ENCODE measurements around the gene LIMS2.
A peak's percentile ranks its signal among the peaks of the same experiment; 100 is the strongest.

The LIMS2 gene

DNA sequence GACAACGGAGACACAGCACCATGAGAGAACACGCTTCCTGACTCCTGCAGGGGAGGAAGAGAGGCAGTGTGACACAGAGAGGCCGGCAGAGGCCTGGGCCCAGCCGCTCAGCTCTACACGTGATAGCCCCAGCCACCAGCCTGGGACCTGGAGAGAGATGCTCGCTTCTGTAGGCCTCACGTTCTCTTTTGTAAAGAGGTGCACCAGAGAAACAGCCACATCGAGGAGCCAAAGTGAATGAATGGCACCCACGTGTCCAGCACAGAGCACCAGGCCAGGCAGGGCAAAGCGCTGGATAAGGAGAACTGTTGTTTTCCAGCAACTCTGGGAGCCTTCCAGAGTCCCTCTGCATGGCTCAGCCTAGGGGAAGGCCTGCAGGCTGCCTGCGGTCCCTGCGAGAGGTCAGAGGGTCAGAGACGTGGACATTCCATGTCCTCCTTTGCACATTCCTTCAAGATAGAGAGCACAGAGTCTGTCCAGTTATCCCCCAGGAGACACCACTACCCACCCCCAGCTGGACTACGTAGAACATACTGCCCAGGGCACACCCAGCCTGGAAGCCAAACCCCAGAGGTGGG is 14.2 kb downstream of the LIMS2 start:
- no peak for TF ChIP-seq TRIM28 (IDR thresholded peaks at IDR 0.05; ENCODE audit: borderline replicate concordance, low read length)
- no peak for TF ChIP-seq ZNF530 (tag by site-specific recombination; IDR thresholded peaks at IDR 0.05; ENCODE audit: low read depth)
- no peak for TF ChIP-seq KLF10 (tag by site-specific recombination; IDR thresholded peaks at IDR 0.05)
- TF ChIP-seq ZFP69B (tag by site-specific recombination; IDR thresholded peaks at IDR 0.05), result no peak
- no peak for TF ChIP-seq ZNF174 (tag by site-specific recombination; IDR thresholded peaks at IDR 0.05)
- no peak for TF ChIP-seq ZBTB1 (tag by site-specific recombination; IDR thresholded peaks at IDR 0.05)
- no peak for TF ChIP-seq ZNF292 (tag by site-specific recombination; IDR thresholded peaks at IDR 0.05; ENCODE audit: borderline replicate concordance, low read depth)
- Histone ChIP-seq H3K9me3 (ENCODE audit: control insufficient read depth, insufficient read depth, low read depth, low read length) (no peaks in the 10 kb centered on the region), H3K36me3 (ENCODE audit: control insufficient read depth in 2 of 2, insufficient read depth in 1 of 2, low read length in 2 of 2) (no peaks in the 10 kb centered on the region), H3K4me3 (ENCODE audit: low read depth, low read length) (no peak overlapping the region), H3K4me1 (ENCODE audit: control insufficient read depth, insufficient read depth, low read length) (no peaks in the 10 kb centered on the region), H3K27ac (ENCODE audit: extremely low read depth, low read depth, low read length) (no peak overlapping the region)
- ChIA-PET CTCF (interaction anchor here (1.5 kb wide), 1 partner anchor 11 kb away, joined by 4 read pairs; no protein-coding TSS in a partner anchor), POLR2A (no interaction called here)

DNA sequence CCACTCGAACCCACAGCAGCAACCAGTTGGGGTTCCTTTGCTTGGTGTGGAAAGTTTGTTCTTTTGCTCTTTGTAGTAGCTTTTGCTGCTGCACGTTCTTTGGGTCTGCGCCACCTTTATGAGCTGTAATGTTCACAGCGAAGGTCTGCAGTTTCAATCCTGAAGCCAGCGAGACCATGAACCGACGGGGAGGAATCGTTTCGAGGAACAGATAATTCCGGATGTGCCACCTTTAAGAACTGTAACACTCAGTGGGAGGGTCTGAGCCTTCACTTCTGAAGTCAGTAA is 15.1 kb downstream of the LIMS2 start:
- no peaks in the 10 kb centered on the region for H3K4me1 ChIP-seq (ENCODE audit: control insufficient read depth, insufficient read depth, low read length)
- no peaks in the 10 kb centered on the region for H3K9me3 ChIP-seq (ENCODE audit: control insufficient read depth, insufficient read depth, low read depth, low read length)
- TF ChIP-seq HOXD13 (CRISPR knock-in tag; IDR thresholded peaks at IDR 0.05; ENCODE audit: borderline replicate concordance), result no peak
- no peak for TF ChIP-seq ZNF341 (tag by site-specific recombination; IDR thresholded peaks at IDR 0.05; ENCODE audit: low read depth)
- TF ChIP-seq ZSCAN30 (tag by site-specific recombination; IDR thresholded peaks at IDR 0.05), result no peak
- TF ChIP-seq ZBTB1 (tag by site-specific recombination; IDR thresholded peaks at IDR 0.05), result no peak
- no peak for TF ChIP-seq ZNF514 (tag by site-specific recombination; IDR thresholded peaks at IDR 0.05)
- TF ChIP-seq, protein P1, sequence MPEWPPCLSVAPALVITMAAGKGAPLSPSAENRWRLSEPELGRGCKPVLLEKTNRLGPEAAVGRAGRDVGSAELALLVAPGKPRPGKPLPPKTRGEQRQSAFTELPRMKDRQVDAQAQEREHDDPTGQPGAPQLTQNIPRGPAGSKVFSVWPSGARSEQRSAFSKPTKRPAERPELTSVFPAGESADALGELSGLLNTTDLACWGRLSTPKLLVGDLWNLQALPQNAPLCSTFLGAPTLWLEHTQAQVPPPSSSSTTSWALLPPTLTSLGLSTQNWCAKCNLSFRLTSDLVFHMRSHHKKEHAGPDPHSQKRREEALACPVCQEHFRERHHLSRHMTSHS (tag by site-specific recombination; IDR thresholded peaks at IDR 0.05), result no peak
- TF ChIP-seq ZNF157 (tag by site-specific recombination; IDR thresholded peaks at IDR 0.05), result no peak
- TF ChIP-seq, protein P2, sequence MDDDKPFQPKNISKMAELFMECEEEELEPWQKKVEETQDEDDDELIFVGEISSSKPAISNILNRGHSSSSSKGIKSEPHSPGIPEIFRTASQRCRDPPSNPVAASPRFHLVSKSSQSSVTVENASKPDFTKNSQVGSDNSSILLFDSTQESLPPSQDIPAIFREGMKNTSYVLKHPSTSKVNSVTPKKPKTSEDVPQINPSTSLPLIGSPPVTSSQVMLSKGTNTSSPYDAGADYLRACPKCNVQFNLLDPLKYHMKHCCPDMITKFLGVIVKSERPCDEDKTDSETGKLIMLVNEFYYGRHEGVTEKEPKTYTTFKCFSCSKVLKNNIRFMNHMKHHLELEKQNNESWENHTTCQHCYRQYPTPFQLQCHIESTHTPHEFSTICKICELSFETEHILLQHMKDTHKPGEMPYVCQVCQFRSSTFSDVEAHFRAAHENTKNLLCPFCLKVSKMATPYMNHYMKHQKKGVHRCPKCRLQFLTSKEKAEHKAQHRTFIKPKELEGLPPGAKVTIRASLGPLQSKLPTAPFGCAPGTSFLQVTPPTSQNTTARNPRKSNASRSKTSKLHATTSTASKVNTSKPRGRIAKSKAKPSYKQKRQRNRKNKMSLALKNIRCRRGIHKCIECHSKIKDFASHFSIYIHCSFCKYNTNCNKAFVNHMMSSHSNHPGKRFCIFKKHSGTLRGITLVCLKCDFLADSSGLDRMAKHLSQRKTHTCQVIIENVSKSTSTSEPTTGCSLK (tag by site-specific recombination; IDR thresholded peaks at IDR 0.05), result no peak
- TF ChIP-seq KLF10 (tag by site-specific recombination; IDR thresholded peaks at IDR 0.05), result no peak
- TF ChIP-seq ZNF184 (tag by site-specific recombination; IDR thresholded peaks at IDR 0.05), result no peak
- no peak for TF ChIP-seq ZNF274 (IDR thresholded peaks at IDR 0.05; ENCODE audit: low read length)
- no peak for TF ChIP-seq ZNF274 (tag by site-specific recombination; IDR thresholded peaks at IDR 0.05; ENCODE audit: borderline replicate concordance)
- TF ChIP-seq ZNF626 (tag by site-specific recombination; IDR thresholded peaks at IDR 0.05), result no peak
- POLR2A ChIA-PET, result no interaction called here
- H3K27ac ChIP-seq (ENCODE audit: extremely low read depth, low read depth, low read length), result no peak overlapping the region
- H3K4me3 ChIP-seq (ENCODE audit: low read depth, low read length), result no peak overlapping the region
- H3K36me3 ChIP-seq (ENCODE audit: control insufficient read depth in 2 of 2, insufficient read depth in 1 of 2, low read length in 2 of 2), result no peaks in the 10 kb centered on the region
- CTCF ChIA-PET, result no interaction called here

DNA sequence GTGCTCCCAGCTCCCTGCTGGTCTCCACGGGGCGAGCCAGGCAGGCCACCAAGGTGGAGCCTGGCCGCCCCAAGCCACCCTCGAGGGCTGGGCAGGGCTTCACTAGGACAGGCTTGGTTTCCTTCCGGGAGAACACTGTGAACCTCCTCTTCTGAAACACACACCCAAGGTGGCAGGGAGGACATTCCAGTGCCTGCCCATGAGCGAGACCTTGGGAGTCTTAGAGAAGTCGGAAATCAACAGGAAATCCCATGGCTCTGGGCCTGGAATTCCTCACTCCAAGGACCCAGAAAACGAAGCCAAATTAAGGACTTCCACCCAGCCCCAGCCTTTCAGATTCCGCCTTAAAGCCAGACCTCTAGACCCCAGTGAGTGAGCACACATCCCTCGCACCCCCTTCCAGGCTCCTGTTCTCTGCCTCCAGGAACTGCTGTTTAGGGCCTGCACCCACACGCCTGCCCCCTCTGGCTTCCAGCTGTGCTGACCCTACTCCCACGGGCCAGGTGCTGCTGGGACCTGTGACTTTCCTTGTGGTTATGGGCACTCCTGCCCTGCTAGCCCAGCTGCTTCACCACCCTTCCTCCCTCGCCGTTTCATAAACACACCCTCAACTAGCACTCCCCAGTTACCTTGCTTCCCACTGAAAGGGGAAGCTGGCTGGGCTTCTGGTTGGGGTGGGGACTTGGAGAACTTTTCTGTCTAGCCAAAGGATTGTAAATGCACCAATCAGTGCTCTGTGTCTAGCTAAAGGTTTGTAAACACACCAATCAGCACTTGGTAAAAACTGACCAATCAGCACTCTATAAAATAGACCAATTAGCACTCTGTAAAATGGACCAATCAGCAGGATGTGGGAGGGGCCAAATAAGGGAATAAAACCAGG is 15.7 kb downstream of the LIMS2 start:
- Histone ChIP-seq H3K36me3 (ENCODE audit: control insufficient read depth in 2 of 2, insufficient read depth in 1 of 2, low read length in 2 of 2) (no peaks in the 10 kb centered on the region), H3K4me3 (ENCODE audit: low read depth, low read length) (no peak overlapping the region), H3K9me3 (ENCODE audit: control insufficient read depth, insufficient read depth, low read depth, low read length) (no peaks in the 10 kb centered on the region), H3K27ac (ENCODE audit: extremely low read depth, low read depth, low read length) (no peak overlapping the region), H3K4me1 (ENCODE audit: control insufficient read depth, insufficient read depth, low read length) (no peaks in the 10 kb centered on the region)
- TF ChIP-seq EGR2 (tag by site-specific recombination; IDR thresholded peaks at IDR 0.05; ENCODE audit: low read depth) (peak; percentile 73), ZNF707 (tag by site-specific recombination; IDR thresholded peaks at IDR 0.05) (no peak), ZFHX2 (tag by site-specific recombination; conservative IDR thresholded peaks at IDR 0.05) (peak; percentile 70)
- POLR2A ChIA-PET, result no interaction called here
- CTCF ChIA-PET, result interaction anchor here (0.6 kb wide), 1 partner anchor 244 kb away, joined by 3 read pairs; no protein-coding TSS in a partner anchor

All from HEK293 (cell line).